ENCODE measurements around the gene CCDC117.
"Not testable (repeated sequence)": the region's sequence is repeated elsewhere in the genome, so short reads cannot be mapped to it uniquely, and the experiment has no call there.

CCDC117 gene

DNA sequence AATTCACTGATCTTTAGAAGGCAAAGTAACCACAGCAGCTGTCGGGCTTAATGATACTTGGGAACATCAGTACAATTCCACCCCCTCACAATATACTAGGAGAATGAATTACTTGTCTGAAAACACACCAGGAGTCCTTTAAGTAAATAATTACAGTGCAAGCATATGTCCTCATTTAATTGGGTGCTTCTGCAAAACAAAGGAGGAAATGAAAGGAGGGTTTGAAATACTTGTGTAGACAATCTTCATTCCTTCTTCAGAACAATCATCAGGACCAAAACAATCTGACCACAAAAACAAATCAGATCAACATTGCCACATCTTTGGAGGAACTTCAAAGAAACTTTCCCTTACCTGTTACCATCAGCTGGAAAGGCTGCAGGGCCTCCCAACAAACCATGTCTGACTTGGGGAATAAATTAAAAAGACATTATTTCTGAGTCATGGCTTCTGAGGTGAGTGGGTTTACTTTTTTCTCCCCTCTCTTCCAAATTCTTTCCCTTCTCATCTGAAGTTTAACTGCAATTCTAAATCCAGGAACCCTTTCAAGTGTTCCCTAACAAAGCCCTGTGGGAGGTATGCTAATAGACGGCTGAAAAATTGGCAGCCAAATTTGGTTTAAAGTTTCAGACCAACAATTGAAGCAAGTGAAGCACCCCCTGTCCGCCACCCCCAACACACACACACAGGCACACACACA, 12.5 kb upstream of the CCDC117 start:
- DNase-seq (ENCODE audit: extremely low read depth, low read depth), result no peak
- TF ChIP-seq, protein P1, sequence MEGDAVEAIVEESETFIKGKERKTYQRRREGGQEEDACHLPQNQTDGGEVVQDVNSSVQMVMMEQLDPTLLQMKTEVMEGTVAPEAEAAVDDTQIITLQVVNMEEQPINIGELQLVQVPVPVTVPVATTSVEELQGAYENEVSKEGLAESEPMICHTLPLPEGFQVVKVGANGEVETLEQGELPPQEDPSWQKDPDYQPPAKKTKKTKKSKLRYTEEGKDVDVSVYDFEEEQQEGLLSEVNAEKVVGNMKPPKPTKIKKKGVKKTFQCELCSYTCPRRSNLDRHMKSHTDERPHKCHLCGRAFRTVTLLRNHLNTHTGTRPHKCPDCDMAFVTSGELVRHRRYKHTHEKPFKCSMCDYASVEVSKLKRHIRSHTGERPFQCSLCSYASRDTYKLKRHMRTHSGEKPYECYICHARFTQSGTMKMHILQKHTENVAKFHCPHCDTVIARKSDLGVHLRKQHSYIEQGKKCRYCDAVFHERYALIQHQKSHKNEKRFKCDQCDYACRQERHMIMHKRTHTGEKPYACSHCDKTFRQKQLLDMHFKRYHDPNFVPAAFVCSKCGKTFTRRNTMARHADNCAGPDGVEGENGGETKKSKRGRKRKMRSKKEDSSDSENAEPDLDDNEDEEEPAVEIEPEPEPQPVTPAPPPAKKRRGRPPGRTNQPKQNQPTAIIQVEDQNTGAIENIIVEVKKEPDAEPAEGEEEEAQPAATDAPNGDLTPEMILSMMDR (IDR thresholded peaks at IDR 0.05; ENCODE audit: low read depth, low read length, missing control alignments), result no peak
- no peak overlapping the region for H3K4me3 ChIP-seq (replicated peaks; ENCODE audit: low read depth, low read length)

DNA sequence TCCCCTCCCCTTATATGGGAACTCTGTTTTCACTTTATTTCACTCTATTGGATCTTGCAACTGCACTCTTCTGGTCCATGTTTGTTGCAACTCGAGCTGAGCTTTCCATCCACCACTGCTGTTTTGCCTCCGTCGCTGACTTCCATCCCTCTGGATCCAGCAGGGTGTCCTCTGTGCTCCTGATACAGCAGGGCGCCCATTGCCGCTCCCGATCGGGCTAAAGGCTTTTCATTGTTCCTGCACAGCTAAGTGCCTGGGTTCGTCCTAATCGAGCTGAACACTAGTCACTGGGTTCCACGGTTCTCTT, 11.1 kb upstream of the CCDC117 start:
- no peak overlapping the region for H3K4me3 ChIP-seq (replicated peaks; ENCODE audit: low read depth, low read length)
- no peak for DNase-seq (ENCODE audit: extremely low read depth, low read depth)
- TF ChIP-seq, protein P1 (IDR thresholded peaks at IDR 0.05; ENCODE audit: low read depth, low read length, missing control alignments), result no peak

GRCh38 chr22:28762000-28762399, 10.5 kb upstream of the CCDC117 start:
- H3K4me3 ChIP-seq (replicated peaks; ENCODE audit: low read depth, low read length); DNase-seq (ENCODE audit: extremely low read depth, low read depth): not testable (repeated sequence)

DNA sequence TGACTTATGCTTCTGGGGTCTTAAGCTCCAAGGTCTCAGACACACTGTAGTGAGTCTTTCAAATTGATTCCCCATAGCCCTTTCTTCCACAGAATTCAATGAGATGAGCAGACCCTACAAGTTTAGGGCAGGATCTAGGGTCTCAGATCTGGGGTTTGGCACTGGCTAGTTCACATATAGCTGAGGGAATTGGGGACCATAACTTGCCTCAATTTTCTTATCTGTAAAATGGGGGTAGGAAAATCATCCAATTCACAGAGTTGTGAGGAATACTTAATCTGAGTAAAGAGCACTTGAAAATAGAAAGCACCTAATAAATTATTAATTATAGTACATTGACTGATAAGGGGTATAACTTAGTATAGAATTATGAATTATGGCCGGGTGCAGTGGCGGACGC, 5.9 kb upstream of the CCDC117 start:
- DNase-seq (ENCODE audit: extremely low read depth, low read depth), result no peak
- TF ChIP-seq, protein P1 (IDR thresholded peaks at IDR 0.05; ENCODE audit: low read depth, low read length, missing control alignments), result no peak
- no peak overlapping the region for H3K4me3 ChIP-seq (replicated peaks; ENCODE audit: low read depth, low read length)

DNA sequence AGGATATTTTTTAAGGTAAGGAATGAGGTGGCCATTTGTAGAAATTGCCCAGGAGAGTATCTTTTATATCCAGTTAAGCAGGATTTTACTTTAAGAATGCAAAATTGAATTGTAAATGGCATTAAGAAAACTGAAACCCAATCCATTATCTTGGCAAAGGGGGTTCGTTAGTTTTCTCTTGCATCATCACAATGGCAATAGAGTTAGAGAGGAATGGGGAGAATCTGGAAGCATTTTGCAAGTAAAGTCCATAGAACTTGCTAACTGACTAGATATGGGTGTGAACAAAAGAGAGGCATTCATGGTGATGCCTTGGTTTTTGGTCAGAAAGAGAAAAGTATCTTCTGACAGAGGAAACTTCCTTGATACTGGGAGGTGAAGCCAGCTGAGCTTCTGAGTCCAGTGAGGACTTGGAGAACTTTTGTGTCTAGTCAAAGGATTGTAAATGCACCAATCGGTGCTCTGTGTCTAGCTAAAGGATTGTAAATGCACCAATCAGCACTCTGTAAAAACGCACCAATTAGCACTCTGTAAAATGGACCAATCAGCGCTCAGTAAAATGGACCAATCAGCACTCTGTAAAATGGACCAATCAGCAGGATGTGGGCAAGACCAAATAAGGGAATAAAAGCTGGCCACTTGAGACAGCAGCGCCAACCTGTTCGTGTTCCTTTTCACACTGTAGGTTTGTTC, 3.6 kb upstream of the CCDC117 start:
- no peak overlapping the region for H3K4me3 ChIP-seq (replicated peaks; ENCODE audit: low read depth, low read length)
- DNase-seq (ENCODE audit: extremely low read depth, low read depth), result no peak
- TF ChIP-seq, protein P1 (IDR thresholded peaks at IDR 0.05; ENCODE audit: low read depth, low read length, missing control alignments), result no peak

DNA sequence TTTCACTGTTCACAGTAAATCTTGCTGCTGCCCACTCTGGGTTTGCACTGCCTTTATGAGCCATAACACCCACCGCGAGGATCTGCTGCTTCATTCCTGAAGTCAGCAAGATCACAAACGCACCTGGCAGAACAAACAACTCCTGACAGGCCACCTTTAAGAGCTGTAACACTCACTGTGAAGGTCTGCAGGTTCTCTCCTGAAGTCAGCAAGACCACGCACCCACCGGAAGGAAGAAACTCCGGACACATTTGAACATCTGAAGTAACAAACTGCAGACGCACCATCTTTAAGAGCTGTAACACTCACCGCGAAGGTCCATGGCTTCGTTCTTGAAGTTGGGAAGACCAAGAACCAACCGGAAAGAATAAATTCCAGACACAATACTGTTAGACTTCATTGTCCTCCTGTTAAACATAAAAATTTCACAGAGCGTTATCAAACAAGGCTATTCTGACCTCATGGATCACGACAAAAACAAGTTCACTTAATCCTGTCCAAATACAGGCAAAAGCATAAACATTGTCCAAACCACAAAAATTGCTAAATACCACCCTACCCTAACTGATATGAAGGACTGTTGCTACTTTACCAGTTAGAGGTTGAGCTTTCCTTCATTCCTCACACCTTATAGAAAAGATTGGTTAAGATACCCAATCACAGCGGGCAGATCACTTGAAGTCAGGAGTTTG, 3.0 kb upstream of the CCDC117 start:
- TF ChIP-seq, protein P1 (IDR thresholded peaks at IDR 0.05; ENCODE audit: low read depth, low read length, missing control alignments), result no peak
- DNase-seq (ENCODE audit: extremely low read depth, low read depth), result no peak
- H3K4me3 ChIP-seq (replicated peaks; ENCODE audit: low read depth, low read length), result no peak overlapping the region

GRCh38 chr22:28771195-28771791, 1.2 kb upstream of the CCDC117 start:
- TF ChIP-seq, protein P1 (IDR thresholded peaks at IDR 0.05; ENCODE audit: low read depth, low read length, missing control alignments), result no peak
- DNase-seq (ENCODE audit: extremely low read depth, low read depth), result no peak

More at GRCh38 chr22:28771195-28771791, 1.2 kb upstream of the CCDC117 start:
- no peak overlapping the region for H3K4me3 ChIP-seq (replicated peaks; ENCODE audit: low read depth, low read length)
